T-helper 2 cell treated with Interferon-gamma antibody and Interleukin-4, amounts not matched to agents 100 ng/mL and 5 ng/mL, for 36 hours (primary cell): ENCODE results near the gene CSMD2. TPM values are rescaled to one million over a fixed set of nuclear protein-coding genes. Genes with fewer than 3 reads are reported as not detected.

Source experiments
- intact Hi-C: fragments of 100-400 bp; cut with micrococcal nuclease; formaldehyde crosslinking; loops from one replicate; pipeline ENCODE4 v1.15.1; 2023
- total RNA-seq: library from RNA; stranded (reverse); gene quantifications from 2 replicates; pipeline ENCODE4 v1.2.3, GENCODE V29; 2022

CSMD2 gene
- total RNA-seq, 1 donor from 2014 or later: not detected

GRCh38 chr1:33864460-33865389 lies 300.3 kb downstream of the CSMD2 start:
- intact Hi-C loops: no loop called here

GRCh38 chr1:33863779-33864178 lies 301.3 kb downstream of the CSMD2 start, which contains the start of gene HMGB4:
HMGB4 (plus strand) TSS chr1:33864079; CDS start chr1:33864192, 113 bp downstream.
- intact Hi-C loops: no loop called here

- intact Hi-C loops: no loop called here
These were observed 304.4 kb downstream of the CSMD2 start for GRCh38 chr1:33860671-33861070.

GRCh38 chr1:33854091-33854490 lies 310.9 kb downstream of the CSMD2 start:
- intact Hi-C loops: no loop called here

- intact Hi-C loops: no loop called here
These were observed 311.6 kb downstream of the CSMD2 start for GRCh38 chr1:33853431-33853830.

GRCh38 chr1:33852711-33853110 lies 312.3 kb downstream of the CSMD2 start:
- intact Hi-C loops: no loop called here

GRCh38 chr1:33850481-33850880 lies 314.5 kb downstream of the CSMD2 start:
- intact Hi-C loops: no loop called here

GRCh38 chr1:33849211-33849610 lies 315.8 kb downstream of the CSMD2 start:
- intact Hi-C loops: no loop called here

GRCh38 chr1:33848205-33848937 lies 316.7 kb downstream of the CSMD2 start:
- intact Hi-C loops: no loop called here

GRCh38 chr1:33846861-33847260 lies 318.2 kb downstream of the CSMD2 start:
- intact Hi-C loops: no loop called here

- intact Hi-C loops: no loop called here
These were observed 320.9 kb downstream of the CSMD2 start for GRCh38 chr1:33844166-33844565.

- intact Hi-C loops: no loop called here
These were observed 322.7 kb downstream of the CSMD2 start for GRCh38 chr1:33842348-33842747.

GRCh38 chr1:33841494-33841893 lies 323.5 kb downstream of the CSMD2 start:
- intact Hi-C loops: no loop called here

- intact Hi-C loops: no loop called here
These were observed 327.4 kb downstream of the CSMD2 start for GRCh38 chr1:33837635-33838034.

- intact Hi-C loops: no loop called here
These were observed 328.1 kb downstream of the CSMD2 start for GRCh38 chr1:33836911-33837310.

- intact Hi-C loops: no loop called here
These were observed 336.4 kb downstream of the CSMD2 start for GRCh38 chr1:33828654-33829053.

GRCh38 chr1:33828059-33828458 lies 337.0 kb downstream of the CSMD2 start:
- intact Hi-C loops: no loop called here

- intact Hi-C loops: no loop called here
These were observed 338.3 kb downstream of the CSMD2 start for GRCh38 chr1:33826711-33827110.

GRCh38 chr1:33826311-33826710 lies 338.7 kb downstream of the CSMD2 start:
- intact Hi-C loops: no loop called here

GRCh38 chr1:33825506-33825905 lies 339.5 kb downstream of the CSMD2 start:
- intact Hi-C loops: no loop called here

- intact Hi-C loops: no loop called here
These were observed 340.1 kb downstream of the CSMD2 start for GRCh38 chr1:33824971-33825370.

- intact Hi-C loops: no loop called here
These were observed 340.7 kb downstream of the CSMD2 start for GRCh38 chr1:33824321-33824720.
